Pancreas (tissue), 10 donors: ENCODE results near the gene CDV3. TPM values are rescaled to one million over a fixed set of nuclear protein-coding genes. Genes with fewer than 3 reads are reported as not detected.

ENCODE experiments used
- ATAC-seq, 4 donors: fragments of 200-7000 bp; cut with Tn5 transposase; one replicate each; pipeline versions ENCODE4 v1.8.0 to v1.9.1; 2020; ENCODE audit warnings: mild to moderate bottlenecking in 4 of 4, moderate library complexity in 4 of 4
- DNase-seq, 6 donors: peaks; one replicate each; pipeline ENCODE4 v3.0.0-alpha.2; 2020
- FAIRE-seq: peaks from 2 replicates; lab custom pipeline; 2012; peaks lifted over from hg19 to GRCh38; lab: Jason Lieb, UNC
- H3K27ac ChIP-seq, 4 donors: fragments of 200-600 bp; sonication (generic); 1 replicate in 3 of 4; 2 replicates in 1 of 4; pipeline versions ENCODE4 v1.5.0 to v1.8.0; 2020
- H3K27me3 ChIP-seq, 4 donors: fragments of 200-600 bp; one replicate each; pipeline ENCODE4 v1.8.0; 2021
- H3K36me3 ChIP-seq, 3 donors: fragments of 200-600 bp; sonication (generic) in 1 of 3; one replicate each; pipeline versions ENCODE4 v1.5.0 to v1.8.0; 2020 to 2021
- H3K4me1 ChIP-seq, 3 donors: fragments of 200-600 bp; one replicate each; pipeline ENCODE4 v1.8.0; 2021
- H3K4me3 ChIP-seq, 4 donors: fragments of 200-600 bp; sonication (generic) in 2 of 4; one replicate each; pipeline versions ENCODE4 v1.5.0 to v1.8.0; 2020 to 2021
- H3K9me3 ChIP-seq, 4 donors: fragments of 200-600 bp; one replicate each; pipeline ENCODE4 v1.8.0; 2021
- WGBS, 2 donors: extraction: QIAGEN DNeasy Blood & Tissue Kit; methylation state at CpG; one replicate each; pipeline ENCODE4 v1.1.7; 2013; 5-methylcytosine and 5-hydroxymethylcytosine counted together
- intact Hi-C, 3 donors: fragments of 100-400 bp; cut with DNase I; formaldehyde crosslinking; loops; one replicate each; pipeline versions ENCODE4 v1.11.1 to v1.14.2; 2022
- polyA plus RNA-seq, 2 donors: library from polyadenylated mRNA; stranded (reverse); fragments of 200-250 nt; gene quantifications; one replicate each; pipeline ENCODE4 v1.2.3, GENCODE V29; 2013
- total RNA-seq, 6 donors: library from RNA; stranded (reverse); fragmentation: NEBNext Ultra II Directional in 4 of 6; extraction: Animal tissue kit (Norgen Biotek cat#: 25700) in 4 of 6; gene quantifications; one replicate each; pipeline versions ENCODE4 v1.2.1 to v1.2.4, GENCODE V29; 2021 to 2023
- TF ChIP-seq, protein P1 (sequence below), 4 donors: fragments of 200-600 bp; sonication (generic) in 3 of 4; IDR thresholded peaks; one replicate each; pipeline versions ENCODE4 v1.5.0 to v1.8.0; 2021; ENCODE audit warnings: antibody characterized with exemption in 4 of 4
- donor health status: healthy with polysubstance abuse.
- donor health status: DM: no; HTN: no; CAD: no; lungs with moderate emphysema.
- donor health status: DM: no; HTN: no; CAD: no.
- donor health status: control.
- donor health status: control.
- donor health status: Bipolar disorder and iron deficiency.
- donor health status: DM: yes; HTN: yes; CAD: no.
- donor health status: DM: no; HTN: no; CAD: no.
- donor health status: DM: no; HTN: no; CAD: no.
- donor health status: DM: yes; HTN: yes; CAD: no.

Gene CDV3
- total and polyA plus RNA-seq, 8 donors, result 27.6 to 92.9 (median 74.7) TPM

DNA sequence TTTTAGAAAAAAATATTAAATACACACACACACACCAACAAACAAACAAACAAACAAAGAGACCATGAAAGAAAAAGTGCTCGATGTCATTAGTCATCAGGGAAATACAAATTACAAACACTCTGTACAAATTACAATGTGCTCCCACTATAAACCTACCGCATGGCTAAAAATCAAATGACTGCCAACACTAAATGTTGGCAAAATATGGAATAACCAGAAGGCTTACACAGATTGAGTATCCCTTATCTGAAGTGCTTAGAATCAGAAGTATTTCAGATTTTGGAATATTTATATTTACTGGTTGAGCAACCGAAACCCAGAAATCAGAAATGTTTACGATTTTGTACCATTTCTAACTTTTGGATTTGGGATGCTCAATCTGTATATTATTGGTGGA lies 33.4 kb downstream of the CDV3 start:
- Histone ChIP-seq H3K27ac (no peak overlapping the region), H3K9me3 (no peaks in the 10 kb centered on the region), H3K36me3 (peaks cover 0 to 25% (median 0%) of the 10 kb centered on the region in 3 donors), H3K4me3 (no peak overlapping the region), H3K4me1 (peaks cover 0 to 4% (median 0%) of the 10 kb centered on the region in 3 donors), H3K27me3 (no peaks in the 10 kb centered on the region)
- 88 to 89% methylated on average over 4 of the region's 4 CpGs for WGBS, 2 donors
- DNase-seq, result no peak
- ATAC-seq, result no peak
- TF ChIP-seq, protein P1, sequence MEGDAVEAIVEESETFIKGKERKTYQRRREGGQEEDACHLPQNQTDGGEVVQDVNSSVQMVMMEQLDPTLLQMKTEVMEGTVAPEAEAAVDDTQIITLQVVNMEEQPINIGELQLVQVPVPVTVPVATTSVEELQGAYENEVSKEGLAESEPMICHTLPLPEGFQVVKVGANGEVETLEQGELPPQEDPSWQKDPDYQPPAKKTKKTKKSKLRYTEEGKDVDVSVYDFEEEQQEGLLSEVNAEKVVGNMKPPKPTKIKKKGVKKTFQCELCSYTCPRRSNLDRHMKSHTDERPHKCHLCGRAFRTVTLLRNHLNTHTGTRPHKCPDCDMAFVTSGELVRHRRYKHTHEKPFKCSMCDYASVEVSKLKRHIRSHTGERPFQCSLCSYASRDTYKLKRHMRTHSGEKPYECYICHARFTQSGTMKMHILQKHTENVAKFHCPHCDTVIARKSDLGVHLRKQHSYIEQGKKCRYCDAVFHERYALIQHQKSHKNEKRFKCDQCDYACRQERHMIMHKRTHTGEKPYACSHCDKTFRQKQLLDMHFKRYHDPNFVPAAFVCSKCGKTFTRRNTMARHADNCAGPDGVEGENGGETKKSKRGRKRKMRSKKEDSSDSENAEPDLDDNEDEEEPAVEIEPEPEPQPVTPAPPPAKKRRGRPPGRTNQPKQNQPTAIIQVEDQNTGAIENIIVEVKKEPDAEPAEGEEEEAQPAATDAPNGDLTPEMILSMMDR (IDR thresholded peaks at IDR 0.05), result no peak
- FAIRE-seq, result no peak
- intact Hi-C loops, result no loop called here

DNA sequence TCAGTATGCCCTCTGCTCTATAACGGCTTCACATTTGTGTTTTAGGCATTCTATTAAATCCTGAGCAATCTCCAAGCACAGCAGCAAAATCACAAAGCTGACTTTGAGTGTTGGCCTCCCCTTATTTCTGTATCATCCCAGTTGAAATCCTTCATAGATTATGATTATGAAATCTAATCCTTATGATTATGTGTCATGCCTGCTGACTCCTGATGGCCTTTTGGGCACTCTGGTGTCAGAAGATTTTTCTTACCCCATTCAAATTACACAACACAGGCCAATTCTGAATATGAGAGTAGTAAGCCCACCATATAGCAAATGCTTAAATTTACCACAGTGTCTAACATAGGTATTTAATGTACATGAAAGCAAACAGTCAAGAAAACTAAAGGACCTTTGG lies 34.3 kb downstream of the CDV3 start:
- Histone ChIP-seq H3K9me3 (no peaks in the 10 kb centered on the region), H3K27me3 (no peaks in the 10 kb centered on the region), H3K27ac (no peak overlapping the region), H3K4me3 (no peak overlapping the region), H3K36me3 (peaks cover 0 to 25% (median 0%) of the 10 kb centered on the region in 3 donors), H3K4me1 (peaks cover 0 to 4% (median 0%) of the 10 kb centered on the region in 3 donors)
- TF ChIP-seq, protein P1 (IDR thresholded peaks at IDR 0.05), result no peak
- WGBS, 2 donors, result 90 to 94% methylated on average over 1 of the region's 1 CpG
- DNase-seq (no peak), FAIRE-seq (no peak), ATAC-seq (no peak)
- intact Hi-C loops, result no loop called here

DNA sequence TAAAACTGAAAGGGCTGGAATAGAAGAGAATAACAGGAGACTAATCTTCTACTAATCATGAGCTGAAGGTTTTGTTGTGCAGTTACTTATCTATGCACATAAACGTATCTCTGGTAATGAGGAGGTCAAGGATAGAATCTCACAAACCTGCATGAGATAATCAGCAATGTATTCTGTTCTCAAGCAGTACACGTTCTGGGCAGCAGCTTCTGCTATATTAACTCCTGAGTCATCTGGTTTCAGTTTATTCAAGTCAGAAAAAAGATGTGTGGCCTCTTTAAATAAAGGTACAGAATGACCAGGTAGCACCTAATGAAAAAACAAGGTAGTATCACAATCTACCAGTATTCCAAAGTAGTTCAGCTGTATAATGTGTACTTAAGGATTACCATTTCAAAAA lies 34.9 kb downstream of the CDV3 start:
- FAIRE-seq (no peak), DNase-seq (no peak), ATAC-seq (peak in 2 of 4 donors; percentile 41 to 53)
- TF ChIP-seq, protein P1 (IDR thresholded peaks at IDR 0.05), result no peak
- H3K4me3 ChIP-seq, result no peak overlapping the region
- H3K36me3 ChIP-seq, result peaks cover 0 to 25% (median 0%) of the 10 kb centered on the region in 3 donors
- WGBS, 2 donors, result 33 to 35% methylated on average over 2 of the region's 2 CpGs
- peaks cover 0 to 3% (median 0%) of the 10 kb centered on the region in 3 donors for H3K4me1 ChIP-seq
- H3K9me3 ChIP-seq, result no peaks in the 10 kb centered on the region
- no peaks in the 10 kb centered on the region for H3K27me3 ChIP-seq
- intact Hi-C loops, result no loop called here
- no peak overlapping the region for H3K27ac ChIP-seq

DNA sequence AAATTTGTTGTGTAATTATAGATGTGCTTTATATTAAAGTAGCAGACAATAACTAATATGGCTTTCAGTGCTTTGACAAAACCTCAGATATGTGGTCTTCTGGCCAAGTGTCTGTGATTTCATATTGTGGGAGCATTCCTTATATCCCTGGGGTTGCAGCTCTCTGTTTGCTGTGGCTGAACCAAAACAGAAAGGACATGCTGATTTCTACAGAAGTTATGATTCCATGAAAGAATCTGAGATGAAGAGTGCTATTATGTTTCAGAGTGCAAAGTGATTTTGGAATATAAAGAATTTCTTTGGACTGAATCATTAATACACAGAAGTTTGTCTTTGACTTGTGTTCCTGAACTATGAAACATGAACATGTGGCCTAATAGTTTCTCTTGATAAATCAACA lies 36.5 kb downstream of the CDV3 start:
- intact Hi-C loops, result no loop called here
- H3K4me1 ChIP-seq, result no peaks in the 10 kb centered on the region
- TF ChIP-seq, protein P1 (IDR thresholded peaks at IDR 0.05), result no peak
- FAIRE-seq (no peak), ATAC-seq (no peak), DNase-seq (no peak)
- H3K36me3 ChIP-seq, result peaks cover 0 to 25% (median 0%) of the 10 kb centered on the region in 3 donors
- H3K4me3 ChIP-seq, result no peak overlapping the region
- H3K27ac ChIP-seq, result no peak overlapping the region
- H3K9me3 ChIP-seq, result no peaks in the 10 kb centered on the region
- H3K27me3 ChIP-seq, result no peaks in the 10 kb centered on the region

DNA sequence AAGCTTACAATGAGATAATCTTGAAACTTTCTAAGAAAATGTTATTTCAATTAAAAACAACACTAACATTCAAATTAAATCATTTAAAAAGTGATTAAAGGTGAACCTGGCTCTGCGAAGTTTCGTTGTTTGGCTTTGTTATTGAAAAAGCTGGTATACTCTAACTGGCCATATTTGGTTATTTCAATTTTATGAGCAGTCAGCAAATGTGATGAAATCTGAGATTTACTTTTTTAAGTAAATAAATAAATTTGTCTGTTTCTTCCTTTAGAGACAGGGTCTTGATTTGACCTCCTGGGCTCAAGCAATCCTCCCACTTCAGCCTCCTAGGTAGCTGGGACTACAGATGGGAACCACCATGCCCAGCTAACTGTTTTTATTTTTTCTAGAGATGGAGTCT lies 38.0 kb downstream of the CDV3 start:
- ATAC-seq (no peak), FAIRE-seq (no peak), DNase-seq (no peak)
- intact Hi-C loops, result no loop called here
- Histone ChIP-seq H3K4me1 (no peaks in the 10 kb centered on the region), H3K4me3 (no peak overlapping the region), H3K27ac (no peak overlapping the region), H3K36me3 (peaks cover 0 to 29% (median 0%) of the 10 kb centered on the region in 3 donors), H3K9me3 (no peaks in the 10 kb centered on the region), H3K27me3 (no peaks in the 10 kb centered on the region)
- 99% methylated on average over 2 of the region's 2 CpGs for WGBS, 2 donors
- TF ChIP-seq, protein P1 (IDR thresholded peaks at IDR 0.05), result no peak
